Ovary (tissue), 9 donors: ENCODE data around the gene STPG4. TPM values are rescaled to one million over a fixed set of nuclear protein-coding genes. Genes with fewer than 3 reads are reported as not detected.

Experiments used
- DNase-seq, 5 donors: peaks; one replicate each; pipeline ENCODE4 v3.0.0-alpha.2; 2019 to 2020
- H3K27ac ChIP-seq, 2 donors: fragments of 200-600 bp; one replicate each; pipeline versions ENCODE4 v1.5.1 to v1.8.0; 2019 to 2022
- H3K27me3 ChIP-seq: fragments of 200-600 bp; one replicate; pipeline ENCODE4 v1.8.0; 2022
- H3K36me3 ChIP-seq: fragments of 200-600 bp; sonication (generic); one replicate; pipeline ENCODE4 v1.5.1; 2019
- H3K4me1 ChIP-seq: one replicate; pipeline ENCODE4 v1.8.1; 2013; ENCODE audit warnings: mild to moderate bottlenecking, moderate library complexity; ENCODE audit not compliant: insufficient read depth
- H3K4me3 ChIP-seq: fragments of 200-600 bp; sonication (generic); one replicate; pipeline ENCODE4 v1.5.1; 2017
- H3K9me3 ChIP-seq, 2 donors: fragments of 200-600 bp in 1 of 2; sonication (generic) in 1 of 2; one replicate each; pipeline versions ENCODE4 v1.5.1 to v1.8.1; 2013 to 2019; ENCODE audit warnings: mild to moderate bottlenecking in 1 of 2, moderate library complexity in 1 of 2
- EP300 ChIP-seq: sonication (generic); formaldehyde crosslinking; IDR thresholded peaks from one replicate; pipeline ENCODE4 v1.6.1; 2017; ENCODE audit warnings: antibody characterized with exemption
- POLR2A ChIP-seq: fragments of 450-650 bp; IDR thresholded peaks from one replicate; pipeline ENCODE4 v1.6.1; 2017; ENCODE audit warnings: antibody characterized with exemption, mild to moderate bottlenecking, moderate library complexity
- WGBS, 3 donors: extraction: QIAGEN DNeasy Blood & Tissue Kit in 1 of 3; methylation state at CpG; one replicate each; pipeline versions ENCODE4 v1.1.5 to v1.1.7; 2013 to 2017; 5-methylcytosine and 5-hydroxymethylcytosine counted together
- intact Hi-C, 4 donors: fragments of 100-400 bp; cut with DNase I; formaldehyde crosslinking; loops; one replicate each; pipeline versions ENCODE4 v1.11.0 to v1.15.1; 2022 to 2023
- polyA plus RNA-seq, 2 donors: library from polyadenylated mRNA; stranded (reverse); fragments of 200-250 nt in 1 of 2; fragments of 350-450 nt in 1 of 2; fragmentation: Illumina TruSeq in 1 of 2; extraction: RNeasy Lipid Tissue Mini Kit (QIAGEN cat#74804) in 1 of 2; gene quantifications; one replicate each; pipeline ENCODE4 v1.2.3, GENCODE V29; 2013 to 2014
- total RNA-seq, 7 donors: library from RNA; depleted of rRNA in 2 of 7; stranded (reverse); fragments of >200 nt in 2 of 7; fragmentation: NEBNext Ultra II Directional in 3 of 7; extraction: Animal tissue kit (Norgen Biotek cat#: 25700) in 3 of 7; gene quantifications; one replicate each; pipeline versions ENCODE4 v1.1.0 to v1.2.4, GENCODE V29; 2016 to 2023
- TF ChIP-seq, protein P1 (sequence below), 3 donors: fragments of 450-650 bp in 2 of 3; fragments of 200-600 bp in 1 of 3; IDR thresholded peaks; one replicate each; pipeline versions ENCODE4 v1.5.1 to v1.8.0; 2016 to 2022; ENCODE audit warnings: antibody characterized with exemption in 3 of 3, mild to moderate bottlenecking in 1 of 3
- donor health status: DM: no; HTN: no; CAD: no; lungs with moderate emphysema.
- donor health status: DM: no; HTN: no; CAD: no.
- donor health status: Bipolar disorder and iron deficiency.
- donor health status: DM: yes; HTN: yes; CAD: no.
- donor health status: DM: no; HTN: no; CAD: no.
- donor health status: DM: yes; HTN: yes; CAD: no.

Gene STPG4
- total and polyA plus RNA-seq, 9 donors: 0.17 to 0.35 TPM; not detected in 7

GRCh38 chr2:47089083-47089464 lies 66.0 kb downstream of the STPG4 start:
- H3K36me3 ChIP-seq: no peaks in the 10 kb centered on the region
- TF ChIP-seq, protein P1, sequence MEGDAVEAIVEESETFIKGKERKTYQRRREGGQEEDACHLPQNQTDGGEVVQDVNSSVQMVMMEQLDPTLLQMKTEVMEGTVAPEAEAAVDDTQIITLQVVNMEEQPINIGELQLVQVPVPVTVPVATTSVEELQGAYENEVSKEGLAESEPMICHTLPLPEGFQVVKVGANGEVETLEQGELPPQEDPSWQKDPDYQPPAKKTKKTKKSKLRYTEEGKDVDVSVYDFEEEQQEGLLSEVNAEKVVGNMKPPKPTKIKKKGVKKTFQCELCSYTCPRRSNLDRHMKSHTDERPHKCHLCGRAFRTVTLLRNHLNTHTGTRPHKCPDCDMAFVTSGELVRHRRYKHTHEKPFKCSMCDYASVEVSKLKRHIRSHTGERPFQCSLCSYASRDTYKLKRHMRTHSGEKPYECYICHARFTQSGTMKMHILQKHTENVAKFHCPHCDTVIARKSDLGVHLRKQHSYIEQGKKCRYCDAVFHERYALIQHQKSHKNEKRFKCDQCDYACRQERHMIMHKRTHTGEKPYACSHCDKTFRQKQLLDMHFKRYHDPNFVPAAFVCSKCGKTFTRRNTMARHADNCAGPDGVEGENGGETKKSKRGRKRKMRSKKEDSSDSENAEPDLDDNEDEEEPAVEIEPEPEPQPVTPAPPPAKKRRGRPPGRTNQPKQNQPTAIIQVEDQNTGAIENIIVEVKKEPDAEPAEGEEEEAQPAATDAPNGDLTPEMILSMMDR (IDR thresholded peaks at IDR 0.05): no peak
- TF ChIP-seq POLR2A (no peak), EP300 (no peak)
- WGBS, 3 donors: 60 to 67% (median 62%) methylated on average over 6 of the region's 6 CpGs
- no peaks in the 10 kb centered on the region for H3K27me3 ChIP-seq
- H3K9me3 ChIP-seq: no peaks in the 10 kb centered on the region
- peaks cover 28% of the 10 kb centered on the region for H3K4me1 ChIP-seq
- intact Hi-C loops: no loop called here
- no peak for DNase-seq
- H3K27ac ChIP-seq: no peak overlapping the region
- H3K4me3 ChIP-seq: no peak overlapping the region

GRCh38 chr2:47088371-47089082 lies 66.6 kb downstream of the STPG4 start:
- H3K27ac ChIP-seq: no peak overlapping the region
- H3K36me3 ChIP-seq: no peaks in the 10 kb centered on the region
- H3K27me3 ChIP-seq: no peaks in the 10 kb centered on the region
- intact Hi-C loops: no loop called here
- 40 to 55% (median 40%) methylated on average over 5 of the region's 5 CpGs for WGBS, 3 donors
- no peak overlapping the region for H3K4me3 ChIP-seq
- no peaks in the 10 kb centered on the region for H3K9me3 ChIP-seq
- no peak for TF ChIP-seq POLR2A
- TF ChIP-seq, protein P1 (IDR thresholded peaks at IDR 0.05): no peak
- no peak for TF ChIP-seq EP300
- peaks cover 32% of the 10 kb centered on the region for H3K4me1 ChIP-seq
- DNase-seq: no peak

GRCh38 chr2:47087051-47087450 lies 68.1 kb downstream of the STPG4 start:
- intact Hi-C loops: no loop called here
- Histone ChIP-seq H3K27me3 (no peaks in the 10 kb centered on the region), H3K27ac (peak overlapping the region in 1 of 2 donors; percentile 63), H3K4me1 (peaks cover 34% of the 10 kb centered on the region), H3K9me3 (no peaks in the 10 kb centered on the region), H3K36me3 (no peaks in the 10 kb centered on the region), H3K4me3 (no peak overlapping the region)
- WGBS, 3 donors: 39 to 53% (median 43%) methylated on average over 3 of the region's 3 CpGs
- no peak for TF ChIP-seq POLR2A
- TF ChIP-seq, protein P1 (IDR thresholded peaks at IDR 0.05): no peak
- no peak for TF ChIP-seq EP300
- no peak for DNase-seq

GRCh38 chr2:47086571-47086970 lies 68.5 kb downstream of the STPG4 start:
- TF ChIP-seq POLR2A: no peak
- TF ChIP-seq, protein P1 (IDR thresholded peaks at IDR 0.05): no peak
- TF ChIP-seq EP300: no peak
- Histone ChIP-seq H3K36me3 (no peaks in the 10 kb centered on the region), H3K27ac (peak overlapping the region in 1 of 2 donors; percentile 63), H3K9me3 (no peaks in the 10 kb centered on the region), H3K27me3 (no peaks in the 10 kb centered on the region), H3K4me1 (peaks cover 34% of the 10 kb centered on the region), H3K4me3 (no peak overlapping the region)
- peak in 3 of 5 donors; percentile 47 to 63 (median 60) for DNase-seq
- 7 to 15% (median 9%) methylated on average over 6 of the region's 6 CpGs for WGBS, 3 donors
- intact Hi-C loops: no loop called here
